Fibroblast of gingiva (primary cell): Measurements from ENCODE around the gene FSTL4.

Experiments used
- DNase-seq: peaks from one replicate; pipeline ENCODE4 v3.0.0-alpha.2; 2011; ENCODE audit warnings: low read depth

The FSTL4 gene

DNA sequence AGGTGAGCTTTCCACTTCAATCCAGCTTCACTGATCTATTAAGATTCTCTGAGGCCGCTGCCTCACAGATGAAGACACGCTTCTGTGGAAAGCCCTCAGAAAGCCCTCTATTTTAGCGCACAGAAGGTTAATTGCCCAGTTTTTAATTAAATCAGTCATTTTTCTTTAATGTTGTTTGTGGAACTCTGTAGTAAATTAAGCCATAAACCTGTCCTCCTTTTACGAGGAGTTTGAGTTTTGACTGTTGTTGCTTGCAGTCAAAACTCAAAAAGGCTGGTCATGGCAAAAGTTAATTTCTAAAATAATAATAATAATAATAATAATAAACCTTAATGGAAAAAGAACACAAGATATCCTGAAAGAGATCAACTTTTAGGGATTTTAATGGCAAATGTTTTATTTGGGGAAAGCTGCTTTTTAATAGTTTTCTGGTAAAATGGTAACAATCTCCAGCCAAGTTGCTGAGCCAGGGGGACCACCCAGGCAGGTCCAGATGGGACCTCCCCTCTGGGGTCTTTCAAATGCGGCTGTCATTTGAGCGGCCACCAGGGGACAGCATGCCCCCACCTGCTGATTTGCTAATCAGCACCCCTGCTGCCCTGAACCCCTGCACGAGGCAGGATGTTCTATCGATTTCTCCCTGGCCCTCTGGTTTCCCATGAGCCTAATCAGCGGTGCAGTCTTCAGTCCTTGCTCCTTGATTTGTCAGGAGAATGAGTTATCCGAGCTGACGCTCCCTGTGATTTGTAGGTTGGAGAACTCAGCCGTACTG lies 247.2 kb downstream of the FSTL4 start:
- DNase-seq, result no peak

DNA sequence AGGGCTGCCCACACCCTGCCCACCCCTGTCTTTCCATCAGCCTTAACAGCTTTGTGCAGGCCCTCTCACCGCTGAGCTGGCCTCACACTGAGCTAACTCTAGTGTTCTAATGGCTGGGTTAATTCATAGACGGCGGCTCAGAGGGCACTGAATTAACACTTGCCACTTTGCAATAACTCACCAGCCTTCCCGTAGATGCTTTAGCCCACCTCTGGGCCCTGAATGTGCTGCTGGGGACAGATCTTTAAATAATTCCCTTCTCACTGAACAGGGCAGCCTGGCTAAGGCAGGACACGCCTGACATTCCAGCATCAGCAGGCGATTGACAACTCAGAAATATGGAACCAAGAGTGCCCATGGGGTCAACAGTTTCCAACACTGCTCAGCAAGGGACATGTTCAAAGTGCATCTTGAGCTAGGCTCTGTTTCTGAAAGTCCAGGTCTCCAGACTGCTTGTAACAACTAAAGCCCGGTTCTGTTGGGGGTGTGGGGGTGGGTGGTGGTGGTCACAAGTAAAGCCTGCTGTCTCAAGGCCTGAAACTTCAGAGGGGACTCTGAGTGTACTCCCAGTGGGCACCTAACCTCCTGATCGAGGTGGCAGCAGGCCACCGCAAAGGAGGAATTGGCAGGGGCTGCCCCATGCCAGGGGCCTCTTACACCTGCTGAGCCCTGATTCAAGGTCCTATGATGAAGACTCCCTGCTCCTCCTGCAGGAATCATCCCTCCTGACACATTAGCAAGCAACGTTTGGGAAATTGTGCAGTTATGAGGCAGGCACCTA lies 248.3 kb downstream of the FSTL4 start:
- DNase-seq, result no peak

DNA sequence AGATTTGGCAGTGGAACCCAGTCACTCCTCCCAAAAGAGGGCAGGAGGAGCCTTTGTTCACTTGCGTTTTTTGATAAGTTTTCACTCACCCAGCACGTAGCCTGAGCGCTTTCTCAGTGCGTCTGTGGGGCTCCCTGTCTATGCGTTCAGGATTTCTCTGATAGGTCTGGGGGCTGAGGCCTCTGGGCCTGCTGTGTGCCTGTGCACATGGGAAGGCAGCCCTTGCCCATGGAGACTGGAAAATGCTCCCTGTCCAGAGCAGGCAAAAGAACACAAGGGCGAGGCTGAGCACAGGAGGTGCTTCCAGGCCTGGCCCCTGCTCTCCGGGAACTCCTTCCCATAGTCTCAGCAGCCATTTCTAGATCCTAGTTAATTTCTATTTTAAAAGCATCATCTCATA lies 249.9 kb downstream of the FSTL4 start:
- DNase-seq, result no peak

DNA sequence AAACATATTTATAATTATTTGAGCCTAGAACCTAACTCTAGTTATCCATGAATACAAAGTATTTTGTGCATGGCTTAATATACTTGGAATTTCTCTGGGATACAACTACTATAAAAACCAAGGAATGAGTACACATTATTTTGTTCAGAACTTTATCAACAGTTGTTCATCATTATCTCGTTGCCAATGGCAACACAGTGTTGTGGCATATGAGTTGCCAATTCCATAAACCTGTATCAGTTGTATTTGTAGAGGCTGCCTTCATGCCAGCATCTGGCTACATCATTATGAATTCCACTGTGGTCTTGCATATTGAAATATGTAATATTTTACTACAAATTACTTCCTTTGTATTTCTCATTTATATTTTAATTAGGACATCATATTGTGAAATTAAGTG lies 250.4 kb downstream of the FSTL4 start:
- no peak for DNase-seq

DNA sequence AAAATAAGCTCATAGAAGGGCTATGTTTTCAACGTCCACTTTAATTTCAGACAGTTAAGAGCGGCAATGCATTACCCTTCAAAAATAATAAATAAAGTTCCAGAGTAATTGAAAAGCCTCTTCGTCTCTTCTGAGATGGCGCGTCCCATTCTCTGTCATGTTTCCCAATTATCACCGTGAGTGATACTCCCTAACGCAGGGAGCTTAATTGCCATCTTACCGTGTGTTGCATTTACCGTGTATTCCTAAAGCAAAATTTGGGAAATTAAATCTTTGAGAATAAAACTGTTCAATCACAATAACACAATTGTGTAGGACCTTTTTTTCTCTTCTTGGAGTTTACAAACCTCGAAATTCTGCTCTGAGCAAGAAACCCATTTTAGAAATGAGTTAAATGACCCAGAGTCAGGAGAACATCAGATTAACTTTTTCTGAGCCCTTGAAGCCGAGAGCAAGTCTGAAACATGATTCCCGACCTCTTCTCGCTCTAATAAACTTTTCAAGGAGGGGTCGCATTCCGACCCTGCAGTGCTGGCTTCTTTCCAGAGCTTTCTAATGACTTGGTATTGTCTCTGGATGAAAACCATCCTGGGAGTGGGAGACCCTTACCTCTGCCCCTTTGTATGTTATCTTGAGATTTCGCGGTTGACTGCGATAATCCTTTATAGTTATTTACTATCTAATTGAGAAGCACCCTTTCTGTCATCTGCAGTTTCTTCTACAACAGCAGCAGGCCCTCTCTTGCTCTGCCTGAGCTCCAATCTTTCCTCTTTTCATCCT lies 251.5 kb downstream of the FSTL4 start:
- DNase-seq, result no peak

DNA sequence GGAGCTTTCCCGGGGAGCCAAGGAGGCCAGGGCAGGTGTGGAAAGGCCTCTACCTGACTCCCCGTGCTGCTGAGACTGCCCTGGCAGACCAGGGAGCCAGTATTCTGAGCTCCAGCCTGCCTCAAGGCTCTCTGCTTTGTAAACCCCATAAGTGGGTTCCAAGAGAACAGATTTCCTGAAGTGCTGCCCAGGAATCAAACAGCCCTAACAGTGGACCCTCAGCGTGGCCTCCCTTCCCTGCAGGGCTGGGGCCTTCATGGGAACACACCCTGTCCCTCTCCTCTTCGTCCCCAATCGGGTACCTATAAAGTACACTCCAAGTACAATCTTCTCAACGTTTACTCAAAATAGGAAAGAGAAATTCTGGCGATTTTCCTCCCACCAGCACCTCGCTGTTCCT lies 252.5 kb downstream of the FSTL4 start:
- no peak for DNase-seq

DNA sequence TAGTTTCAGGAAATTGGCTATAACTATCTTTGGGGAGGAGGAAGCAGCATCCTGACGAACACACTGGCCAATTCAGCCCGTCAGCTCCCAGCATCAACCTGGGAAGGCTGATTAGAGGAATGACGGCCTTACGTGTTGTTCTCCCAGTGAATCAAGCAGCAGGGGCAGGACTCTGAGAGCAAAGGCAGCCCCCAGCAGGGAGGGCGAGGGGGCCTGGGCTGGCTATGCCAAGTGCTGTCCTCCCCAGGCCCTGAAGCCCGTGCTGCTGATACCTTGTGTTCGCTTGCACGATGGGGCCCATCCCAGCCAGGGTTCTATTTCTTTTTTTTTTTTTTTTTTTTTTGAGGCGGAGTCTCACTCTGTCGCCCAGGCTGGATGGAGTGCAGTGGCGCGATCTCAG lies 254.1 kb downstream of the FSTL4 start:
- no peak for DNase-seq

DNA sequence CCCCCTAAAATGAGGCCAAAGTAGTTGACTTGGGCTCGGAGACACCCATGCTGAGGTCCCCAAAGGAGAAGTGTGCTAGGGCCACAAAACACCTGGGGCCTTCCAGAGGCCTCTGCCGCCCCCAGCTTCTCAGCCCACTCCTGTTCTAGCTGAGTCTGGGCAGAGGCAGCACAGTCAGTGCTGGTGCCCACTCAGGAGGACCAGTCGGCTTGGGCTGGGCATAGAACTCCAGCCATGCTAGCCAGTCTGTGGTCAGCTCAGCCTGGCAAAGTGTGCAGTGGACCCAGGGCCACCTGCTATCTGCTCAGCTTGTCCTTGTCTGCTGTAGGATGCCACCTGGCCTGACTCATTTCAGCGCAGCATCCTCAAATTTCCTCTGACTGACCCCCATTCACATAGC lies 254.6 kb downstream of the FSTL4 start:
- DNase-seq, result no peak

DNA sequence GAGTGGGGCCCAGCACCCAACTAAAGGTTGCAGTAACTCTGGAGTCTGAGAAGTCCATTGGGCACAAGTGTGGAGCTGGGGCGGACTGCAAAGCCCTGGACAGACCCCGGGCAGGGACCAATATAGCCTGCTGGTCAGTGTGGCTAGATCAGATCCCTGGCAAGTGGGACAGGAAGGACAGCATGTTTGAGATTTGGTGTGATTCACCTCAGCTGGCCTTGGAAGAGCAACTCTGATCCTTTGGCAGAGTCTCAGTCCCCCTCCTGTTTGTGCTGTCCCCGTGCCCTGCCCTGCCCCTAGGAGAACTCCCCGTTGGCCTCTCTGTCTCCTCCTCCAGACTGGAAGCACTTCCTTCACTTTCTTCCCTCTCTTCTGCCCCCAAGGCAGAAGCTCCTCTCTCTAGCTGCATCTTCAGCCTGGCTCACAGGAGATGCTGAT lies 255.3 kb downstream of the FSTL4 start:
- DNase-seq, result no peak

DNA sequence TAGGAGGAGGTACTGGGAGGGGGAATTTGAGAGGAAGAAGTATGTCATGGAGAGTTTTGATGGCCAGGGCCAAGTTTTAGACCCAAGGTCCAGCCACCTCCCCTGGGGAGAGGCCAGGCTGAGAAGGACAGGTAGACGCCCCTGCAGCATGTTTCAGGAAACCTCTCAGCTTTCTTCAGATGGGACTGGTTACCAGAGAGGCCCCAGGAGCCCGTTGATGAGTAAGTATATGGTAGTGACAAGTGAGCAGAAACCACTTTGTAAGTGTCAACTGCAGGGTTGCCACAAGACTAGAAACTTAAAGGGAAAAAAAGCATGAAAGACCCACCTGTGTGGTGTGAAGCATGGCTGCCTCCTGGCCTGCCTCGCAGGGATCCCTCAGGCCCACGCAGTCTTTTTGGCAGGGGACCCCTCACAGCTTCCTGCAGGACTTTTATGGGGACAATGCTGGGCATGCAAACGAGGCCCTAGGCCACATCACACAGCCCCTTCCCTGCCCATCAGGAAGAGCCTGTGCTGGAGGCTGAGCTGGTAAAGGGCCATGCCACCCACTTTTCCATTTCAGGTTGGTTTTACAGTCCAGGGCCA lies 255.9 kb downstream of the FSTL4 start:
- no peak for DNase-seq

DNA sequence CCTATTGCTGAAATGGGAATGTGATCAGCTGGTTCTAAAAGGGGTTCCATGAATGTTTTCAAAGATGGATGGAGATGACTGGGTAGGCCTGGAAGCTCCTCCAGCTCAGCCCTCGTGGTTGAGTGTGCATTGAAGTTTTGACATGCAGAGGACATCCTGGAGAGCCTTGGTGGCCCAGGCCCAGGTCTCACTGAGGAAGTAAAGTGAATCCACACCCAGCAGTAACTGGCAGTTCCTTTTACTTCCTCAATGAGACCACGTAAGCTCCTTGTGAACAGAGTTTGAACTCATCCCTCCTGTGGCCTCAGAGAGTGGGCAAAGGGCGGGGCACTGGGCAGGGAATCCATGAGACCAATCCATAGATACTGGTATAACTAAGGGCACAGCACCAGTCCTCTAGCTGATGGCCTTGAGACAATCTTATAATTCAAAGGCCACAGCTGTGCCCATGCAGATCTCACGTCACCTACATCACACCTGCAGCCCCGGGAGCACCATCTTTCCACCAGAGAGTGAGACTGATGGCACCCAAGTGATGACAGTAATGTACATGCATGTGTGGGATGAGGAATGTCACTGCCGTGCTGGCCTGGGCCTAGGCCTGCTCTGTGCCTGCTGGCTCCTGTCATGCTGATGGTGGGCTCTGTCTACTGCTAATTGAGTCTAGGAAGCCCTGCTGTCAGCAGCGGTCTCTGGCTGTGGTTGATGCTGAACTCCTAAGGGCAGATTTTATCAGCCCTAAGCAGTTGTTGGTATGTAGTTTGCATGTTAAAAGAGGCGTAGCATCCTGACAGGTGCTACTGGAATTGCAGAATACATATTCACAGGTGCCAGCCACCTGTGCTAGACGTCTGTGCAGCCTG lies 257.8 kb downstream of the FSTL4 start:
- DNase-seq, result no peak

DNA sequence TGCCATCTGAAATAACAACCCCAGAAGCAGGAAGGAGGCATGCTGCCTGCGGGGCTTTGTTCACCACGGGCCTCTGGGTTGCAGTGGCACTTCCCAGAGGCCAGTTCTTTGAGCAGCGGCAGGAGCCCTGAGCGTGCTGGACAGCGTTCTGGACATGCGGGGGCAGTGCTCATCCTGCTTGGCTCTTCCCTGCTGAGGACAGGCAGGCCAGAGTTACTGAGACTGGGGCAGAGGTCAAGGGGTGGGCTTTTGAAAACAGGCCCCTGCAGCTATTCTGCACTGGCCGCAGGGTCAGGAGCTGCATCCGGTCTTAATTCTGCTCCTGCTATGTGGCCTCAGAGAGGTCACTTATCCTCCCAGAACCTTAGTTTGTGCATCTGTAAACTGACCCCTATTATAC lies 258.6 kb downstream of the FSTL4 start:
- no peak for DNase-seq

DNA sequence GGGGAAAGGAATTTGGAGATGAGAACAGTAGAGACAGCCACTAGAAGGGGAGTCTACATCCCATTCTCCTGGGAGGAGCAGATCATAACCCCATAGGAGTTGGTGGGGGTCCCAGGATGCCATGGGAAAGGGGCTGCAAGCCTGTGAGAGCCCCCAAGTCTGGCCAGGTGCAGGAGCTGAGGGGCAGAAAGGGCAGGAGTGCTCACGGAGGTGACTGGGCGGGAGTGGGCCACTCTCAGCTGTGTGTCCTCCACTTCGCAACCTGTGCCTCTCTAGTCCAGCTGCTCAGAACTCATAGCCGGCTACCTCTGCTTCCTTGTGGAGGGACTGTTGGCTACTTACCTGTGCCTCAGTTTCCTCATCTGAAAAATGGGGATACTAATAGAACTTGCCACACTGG lies 263.9 kb downstream of the FSTL4 start:
- no peak for DNase-seq

DNA sequence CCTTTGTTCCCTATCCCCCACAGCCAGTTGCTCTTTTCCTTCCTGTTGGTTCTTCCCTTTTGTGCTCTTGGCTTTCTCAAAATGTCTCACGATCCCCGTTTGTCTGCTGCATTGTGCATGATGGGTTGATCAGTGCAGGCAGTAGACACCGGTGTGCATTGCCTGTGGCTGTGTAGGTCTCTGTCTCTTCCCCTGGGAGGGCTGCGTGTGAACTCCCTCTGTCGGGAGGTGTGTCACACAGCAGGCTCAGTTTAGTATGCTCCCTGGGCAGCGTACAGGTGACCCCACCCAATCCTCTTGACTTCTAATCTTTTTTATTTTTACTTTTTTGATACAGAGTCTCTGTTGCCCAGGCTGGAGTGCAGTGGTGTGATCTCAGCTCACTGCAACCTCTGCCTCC lies 265.3 kb downstream of the FSTL4 start:
- DNase-seq, result no peak

DNA sequence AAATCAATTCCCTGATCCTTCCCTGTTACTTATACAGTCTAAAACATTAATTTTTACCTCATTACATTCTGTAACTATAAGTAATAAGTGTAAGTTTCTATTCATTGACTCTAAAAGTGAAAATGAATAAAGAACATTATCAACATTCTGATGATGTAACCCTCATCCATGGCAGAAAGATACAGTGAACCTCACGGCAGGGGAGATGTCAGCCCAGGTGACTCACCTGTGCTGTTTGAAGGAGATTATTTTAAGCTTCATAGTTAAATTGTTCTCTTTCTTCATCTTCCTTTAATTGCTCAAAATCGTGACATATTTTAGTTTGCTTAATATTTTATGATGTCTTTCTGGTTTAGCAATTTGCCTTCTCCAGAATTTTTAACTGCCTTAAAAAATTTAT lies 268.1 kb downstream of the FSTL4 start:
- DNase-seq, result no peak

DNA sequence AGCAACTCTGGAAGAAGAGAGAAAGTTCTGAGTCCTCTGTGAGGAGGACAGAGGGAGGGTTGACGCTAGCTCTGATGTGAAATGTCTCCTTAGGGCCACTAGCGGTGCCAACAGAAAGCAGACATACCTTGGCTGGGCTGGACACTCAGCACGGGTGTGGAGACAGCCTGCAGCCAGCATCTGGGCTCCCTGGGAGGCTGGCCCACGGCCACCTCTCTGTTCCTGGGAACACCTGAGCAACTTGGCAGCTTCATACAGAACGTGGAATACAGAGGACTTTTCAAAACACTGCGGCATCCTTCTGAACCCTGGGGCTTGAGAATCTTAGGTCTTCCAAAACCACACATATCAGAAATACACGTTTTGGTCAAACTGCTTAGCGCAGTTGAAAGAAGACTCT lies 269.1 kb downstream of the FSTL4 start:
- no peak for DNase-seq

DNA sequence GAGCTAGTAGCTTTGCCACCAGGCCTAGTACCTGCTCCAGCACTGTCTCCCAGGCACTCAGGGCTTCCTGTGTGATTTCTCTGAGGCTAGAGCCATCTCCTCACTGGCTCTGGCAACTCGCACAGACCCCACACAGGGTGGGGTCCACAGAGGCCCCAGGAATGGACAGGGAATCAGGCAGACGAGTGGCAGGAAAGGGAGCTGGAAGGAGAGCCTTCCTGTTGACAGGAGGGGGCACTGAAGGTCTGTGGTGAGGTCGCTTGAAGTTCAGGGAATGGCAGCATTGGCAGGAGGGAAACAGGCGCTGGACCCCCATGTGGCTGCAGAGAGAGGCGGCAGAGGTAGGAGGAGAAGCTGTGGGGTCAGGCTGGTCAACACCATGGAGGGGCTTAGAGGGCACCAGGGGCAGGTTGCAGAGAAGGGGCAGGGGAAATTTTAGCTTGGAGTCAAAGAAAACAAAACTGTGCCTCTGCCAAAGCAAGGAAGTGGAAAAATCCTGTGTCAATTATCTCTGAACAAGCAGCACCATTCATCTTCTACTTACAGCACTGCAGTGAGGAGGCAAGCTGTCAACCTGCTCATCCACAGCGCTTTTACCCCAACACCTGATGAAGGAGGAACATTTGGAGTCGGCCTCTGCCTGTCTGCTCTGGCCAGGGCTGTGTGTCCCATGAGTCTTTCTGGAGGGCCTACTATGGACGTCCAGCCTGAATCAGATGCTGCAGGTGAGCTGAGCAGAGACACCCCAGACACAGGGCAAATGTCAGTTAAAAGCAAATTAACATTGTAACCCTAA lies 270.2 kb downstream of the FSTL4 start:
- DNase-seq, result no peak

DNA sequence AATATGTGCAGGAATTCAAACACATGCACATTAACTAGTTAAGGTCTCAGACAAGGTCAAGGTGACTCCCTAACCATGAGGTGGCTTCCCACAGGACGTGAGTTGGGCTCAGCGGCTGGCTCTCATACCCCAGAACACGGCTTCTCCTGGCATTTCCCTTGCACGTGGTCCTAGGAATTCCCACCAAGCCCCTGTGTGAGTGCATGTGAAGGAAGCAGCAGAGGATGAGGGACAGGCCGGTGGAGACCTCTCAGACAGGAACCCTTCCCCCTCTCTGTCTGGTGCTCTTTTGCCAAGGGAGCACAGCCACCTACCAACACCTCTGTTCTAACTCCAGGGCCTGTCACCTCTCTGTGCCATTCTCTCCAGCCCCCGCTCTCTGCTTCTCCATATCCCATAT lies 271.0 kb downstream of the FSTL4 start:
- DNase-seq, result no peak

DNA sequence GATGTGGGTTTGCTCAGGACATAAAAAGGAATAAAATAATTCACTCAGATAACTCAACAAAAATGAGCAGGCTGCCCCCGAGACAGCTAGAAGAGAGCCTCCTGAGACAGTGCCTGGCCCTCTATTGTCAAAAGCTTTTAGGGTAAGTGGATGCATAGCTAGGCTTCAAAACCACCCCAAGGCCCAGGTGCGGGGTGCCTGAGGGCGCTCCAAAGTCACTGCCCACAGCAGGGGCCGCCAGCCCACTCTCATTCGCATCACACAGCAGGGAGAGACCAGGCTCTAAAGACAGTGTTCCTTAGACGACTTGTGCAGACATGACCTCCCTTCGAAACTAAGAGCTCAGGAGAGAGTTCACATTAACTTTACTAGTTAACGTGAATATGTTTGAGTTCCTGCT lies 271.5 kb downstream of the FSTL4 start:
- no peak for DNase-seq

DNA sequence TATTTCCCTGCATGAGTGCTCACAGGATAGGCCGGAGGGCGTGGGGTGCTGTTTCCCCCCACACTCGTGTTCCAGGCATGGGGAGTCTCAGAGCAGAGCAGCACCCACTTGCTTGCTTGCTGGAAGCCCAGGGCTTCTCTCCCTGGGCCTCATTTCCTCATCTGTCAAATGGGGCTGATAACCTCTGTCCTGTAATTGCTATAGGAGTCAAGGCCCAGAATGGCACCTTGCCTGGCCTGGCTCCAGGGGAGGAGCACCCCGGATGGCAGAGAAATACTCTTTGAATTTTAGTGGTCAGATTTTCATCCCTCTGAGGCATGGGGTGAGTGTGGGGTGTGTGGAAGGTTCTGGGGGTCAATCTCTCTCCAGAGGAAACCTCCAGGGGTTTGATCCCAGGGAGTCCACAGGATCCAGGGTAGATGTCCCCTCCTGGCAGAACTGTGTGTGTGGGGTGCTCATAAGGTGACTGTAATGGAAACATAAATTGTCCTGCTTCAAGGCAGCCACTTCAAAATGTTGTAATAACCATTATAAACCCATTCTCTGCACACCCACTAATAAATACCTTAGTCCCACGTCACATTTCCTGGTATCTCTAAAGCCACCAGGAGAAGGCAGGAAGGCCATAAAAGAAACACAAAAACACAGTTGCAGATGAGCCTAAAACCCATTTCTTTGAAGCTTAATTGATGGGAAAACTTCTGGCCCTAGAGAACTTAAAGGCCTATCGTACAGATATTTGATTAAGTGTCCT lies 272.2 kb downstream of the FSTL4 start:
- DNase-seq, result no peak
